SU-DHL-6 (cell line): Measurements from ENCODE around the gene DDR2.

Experiments
- CTCF ChIP-seq: fragments of 200-600 bp; sonication (generic); IDR thresholded peaks from one replicate; pipeline ENCODE4 v1.5.1; 2017; ENCODE audit warnings: antibody characterized with exemption, mild to moderate bottlenecking, low read length, moderate library complexity; ENCODE audit not compliant: insufficient read depth, poor library complexity, severe bottlenecking
- EZH2phosphoT487 ChIP-seq: fragments of 200-600 bp; sonication (generic), shearing (Covaris generic); conservative IDR thresholded peaks from 2 replicates; pipeline ENCODE4 v1.6.1; 2018; ENCODE audit warnings: mild to moderate bottlenecking, antibody characterized with exemption, low read length, moderate library complexity, mixed read lengths

- TF ChIP-seq CTCF (no peak), EZH2phosphoT487 (no peak)
These were observed 38.8 kb downstream of the DDR2 start for GRCh38 chr1:162670928-162671663.
